CD14-positive monocyte (primary cell): ENCODE measurements around the gene TMEM151B. TPM values are rescaled to one million over a fixed set of nuclear protein-coding genes. Genes with fewer than 3 reads are reported as not detected.

Experiments used
- DNase-seq, 3 donors: peaks; one replicate each; pipeline ENCODE4 v3.0.0-alpha.2; 2011 to 2022
- H2AFZ ChIP-seq: 2 replicates; pipeline ENCODE4 v1.6.0; 2012; ENCODE audit warnings: mild to moderate bottlenecking, low read depth, low read length, inconsistent platforms; ENCODE audit not compliant: insufficient read depth, poor library complexity, severe bottlenecking
- H3K27ac ChIP-seq, 2 donors: 1 replicate in 1 of 2; 2 replicates in 1 of 2; pipeline ENCODE4 v1.5.1; 2012 to 2013; ENCODE audit warnings: low read length in 2 of 2, control low read depth in 1 of 2, inconsistent platforms in 1 of 2, low read depth in 1 of 2, mild to moderate bottlenecking in 1 of 2
- H3K27me3 ChIP-seq, 2 donors: one replicate each; pipeline versions ENCODE4 v1.6.0 to v1.6.1; 2011 to 2013; ENCODE audit warnings: low read length in 2 of 2; ENCODE audit not compliant: control insufficient read depth in 2 of 2, insufficient read depth in 2 of 2
- H3K36me3 ChIP-seq, 2 donors: replicated peaks in 1 of 2; 1 replicate in 1 of 2; 2 replicates in 1 of 2; pipeline versions ENCODE4 v1.5.1 to v1.6.1; 2012 to 2013; ENCODE audit warnings: low read length in 2 of 2, control low read depth in 1 of 2, inconsistent platforms in 1 of 2, mild to moderate bottlenecking in 1 of 2; ENCODE audit not compliant: insufficient read depth in 2 of 2, control insufficient read depth in 1 of 2
- H3K4me1 ChIP-seq, 2 donors: 1 replicate in 1 of 2; 2 replicates in 1 of 2; pipeline versions ENCODE4 v1.5.1 to v1.6.1; 2012 to 2013; ENCODE audit warnings: low read length in 2 of 2, control low read depth in 1 of 2, inconsistent platforms in 1 of 2, mild to moderate bottlenecking in 1 of 2, moderate library complexity in 1 of 2; ENCODE audit not compliant: insufficient read depth in 2 of 2, control insufficient read depth in 1 of 2
- H3K4me2 ChIP-seq: replicated peaks from 2 replicates; pipeline ENCODE3; 2012; ENCODE audit warnings: low read length, moderate library complexity, mild to moderate bottlenecking; ENCODE audit not compliant: poor library complexity, severe bottlenecking; ENCODE audit errors: extremely low read depth
- H3K4me3 ChIP-seq, 3 experiments: fragments of 200-600 bp in 1 of 3; sonication (generic) in 1 of 3; replicated peaks in 1 of 3; 1 replicate in 2 of 3; 2 replicates in 1 of 3; pipeline ENCODE4 v1.5.1; 2011 to 2013; ENCODE audit warnings: low read length in 3 of 3, mild to moderate bottlenecking in 3 of 3, control low read depth in 2 of 3, low read depth in 2 of 3, inconsistent platforms in 1 of 3, moderate library complexity in 1 of 3
- H3K79me2 ChIP-seq: 2 replicates; pipeline ENCODE4 v1.6.0; 2012; ENCODE audit warnings: mild to moderate bottlenecking, control low read depth, inconsistent platforms, low read length, moderate library complexity; ENCODE audit not compliant: insufficient read depth
- H3K9ac ChIP-seq: 2 replicates; pipeline ENCODE4 v1.6.0; 2017; ENCODE audit warnings: low read length, mild to moderate bottlenecking; ENCODE audit not compliant: insufficient read depth, poor library complexity, severe bottlenecking
- H3K9me3 ChIP-seq, 2 donors: replicated peaks in 1 of 2; 1 replicate in 1 of 2; 2 replicates in 1 of 2; pipeline versions ENCODE4 v1.5.1 to v1.6.1; 2012 to 2013; ENCODE audit warnings: low read length in 2 of 2, control low read depth in 1 of 2; ENCODE audit not compliant: control insufficient read depth in 1 of 2, insufficient read depth in 1 of 2
- H4K20me1 ChIP-seq: 2 replicates; pipeline ENCODE4 v1.6.0; 2012; ENCODE audit warnings: mild to moderate bottlenecking, low read length, control low read depth, moderate library complexity; ENCODE audit not compliant: insufficient read depth
- H3K27ac Mint-ChIP-seq, 7 donors: one replicate each; pipeline ENCODE4 v1.8.0; 2020; ENCODE audit warnings: mild to moderate bottlenecking in 7 of 7, mixed read lengths in 7 of 7, moderate library complexity in 6 of 7, inconsistent platforms in 2 of 7
- H3K27me3 Mint-ChIP-seq, 3 donors: one replicate each; pipeline ENCODE4 v1.8.0; 2021 to 2022; ENCODE audit warnings: low read depth in 3 of 3, mild to moderate bottlenecking in 3 of 3, mixed read lengths in 3 of 3, moderate library complexity in 3 of 3, inconsistent platforms in 1 of 3
- H3K36me3 Mint-ChIP-seq, 2 donors: one replicate each; pipeline ENCODE4 v1.8.0; 2020; ENCODE audit warnings: mixed read lengths in 2 of 2, inconsistent platforms in 1 of 2, mild to moderate bottlenecking in 1 of 2
- H3K4me1 Mint-ChIP-seq: one replicate; pipeline ENCODE4 v1.8.0; 2020; ENCODE audit warnings: mild to moderate bottlenecking, mixed read lengths
- H3K4me3 Mint-ChIP-seq, 2 donors: one replicate each; pipeline ENCODE4 v1.8.0; 2020; ENCODE audit warnings: mild to moderate bottlenecking in 2 of 2, mixed read lengths in 2 of 2, moderate library complexity in 1 of 2
- H3K9me3 Mint-ChIP-seq, 7 donors: one replicate each; pipeline ENCODE4 v1.8.0; 2020 to 2022; ENCODE audit warnings: mixed read lengths in 7 of 7, mild to moderate bottlenecking in 6 of 7, moderate library complexity in 6 of 7, inconsistent platforms in 2 of 7
- CTCF ChIP-seq: fragments of 200-600 bp; IDR thresholded peaks from one replicate; pipeline ENCODE4 v1.8.0; 2022; ENCODE audit warnings: antibody characterized with exemption, mild to moderate bottlenecking
- WGBS: methylation state at CpG from one replicate; pipeline ENCODE4 v1.1.5; 2013; ENCODE audit warnings: missing lambda C conversion rate; ENCODE audit not compliant: insufficient coverage; 5-methylcytosine and 5-hydroxymethylcytosine counted together
- intact Hi-C, 2 donors: fragments of 100-400 bp; cut with micrococcal nuclease; formaldehyde crosslinking; loops; one replicate each; pipeline versions ENCODE4 v1.15.0 to v1.15.1; 2023
- polyA plus RNA-seq, 3 donors: library from polyadenylated mRNA; depleted of rRNA in 1 of 3; unstranded in 2 of 3; stranded (reverse) in 1 of 3; fragments of 300-500 nt in 2 of 3; fragments of >200 nt in 1 of 3; fragmentation: Illumina TruSeq in 2 of 3; gene quantifications; 1 replicate in 2 of 3; 2 replicates in 1 of 3; pipeline ENCODE4 v1.2.3, GENCODE V29; 2012 to 2021

Gene TMEM151B
- polyA plus RNA-seq, 3 donors: not detected

GRCh38 chr6:44306710-44307109 lies 36.5 kb downstream of the TMEM151B start:
- H3K27me3 ChIP-seq: no peaks in the 10 kb centered on the region
- H4K20me1 ChIP-seq: no peaks in the 10 kb centered on the region
- no peak overlapping the region for H3K4me3 ChIP-seq
- intact Hi-C loops: no loop called here
- TF ChIP-seq CTCF: no peak
- H3K27me3 Mint-ChIP-seq: no peaks in the 10 kb centered on the region
- no peak overlapping the region for H3K27ac ChIP-seq
- H3K4me1 ChIP-seq: no peaks in the 10 kb centered on the region
- H2AFZ ChIP-seq: no peak overlapping the region
- peak overlapping the region in 1 of 7 donors; percentile 12 for H3K27ac Mint-ChIP-seq
- 100% methylated on average over 1 of the region's 8 CpGs for WGBS
- peaks cover 76 to 94% of the 10 kb centered on the region in 2 donors for H3K36me3 Mint-ChIP-seq
- no peaks in the 10 kb centered on the region for H3K9me3 ChIP-seq
- no peak for DNase-seq
- no peak overlapping the region for H3K4me3 Mint-ChIP-seq
- H3K9me3 Mint-ChIP-seq: no peaks in the 10 kb centered on the region
- H3K4me2 ChIP-seq: no peak overlapping the region
- peaks cover 3% of the 10 kb centered on the region for H3K79me2 ChIP-seq
- H3K4me1 Mint-ChIP-seq: peaks cover 7% of the 10 kb centered on the region
- H3K36me3 ChIP-seq: peaks cover 84 to 98% of the 10 kb centered on the region in 2 donors
- H3K9ac ChIP-seq: no peak overlapping the region

DNA sequence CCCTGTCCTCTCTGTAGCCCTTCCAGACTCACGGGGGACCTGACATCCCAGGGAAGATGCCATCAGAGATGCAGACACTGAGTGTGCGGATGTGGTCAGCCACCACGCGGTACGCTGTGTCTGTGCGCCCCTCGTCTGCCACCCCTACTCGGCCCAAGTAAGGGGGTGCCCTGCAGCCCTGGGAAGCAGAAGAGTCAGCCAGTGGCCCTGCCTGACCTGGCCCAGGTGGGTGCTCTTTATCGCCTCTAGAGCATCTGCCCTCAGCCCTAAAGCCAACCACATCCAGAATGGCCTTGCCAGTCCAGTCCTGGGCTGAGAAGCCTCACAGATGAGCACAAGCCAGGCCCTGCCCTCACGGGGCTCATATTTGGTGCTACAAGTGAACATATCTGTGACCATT lies 37.0 kb downstream of the TMEM151B start:
- Mint-ChIP-seq H3K9me3 (no peaks in the 10 kb centered on the region), H3K36me3 (peaks cover 71 to 89% of the 10 kb centered on the region in 2 donors), H3K27me3 (no peaks in the 10 kb centered on the region), H3K27ac (peak overlapping the region in 1 of 7 donors; percentile 22), H3K4me3 (no peak overlapping the region), H3K4me1 (peaks cover 7% of the 10 kb centered on the region)
- WGBS: 92% methylated on average over 10 of the region's 10 CpGs
- H3K79me2 ChIP-seq: peaks cover 6% of the 10 kb centered on the region
- H3K36me3 ChIP-seq: peaks cover 79 to 93% of the 10 kb centered on the region in 2 donors
- TF ChIP-seq CTCF: no peak
- H3K9me3 ChIP-seq: no peaks in the 10 kb centered on the region
- no peak overlapping the region for H3K4me2 ChIP-seq
- H4K20me1 ChIP-seq: no peaks in the 10 kb centered on the region
- no peak overlapping the region for H2AFZ ChIP-seq
- DNase-seq: no peak
- no peaks in the 10 kb centered on the region for H3K27me3 ChIP-seq
- H3K27ac ChIP-seq: no peak overlapping the region
- H3K4me1 ChIP-seq: peaks cover 1 to 2% of the 10 kb centered on the region in 2 donors
- H3K9ac ChIP-seq: no peak overlapping the region
- intact Hi-C loops: no loop called here
- no peak overlapping the region for H3K4me3 ChIP-seq
